SK-N-MC (cell line): ENCODE measurements around the gene PPARG.
"Not testable (repeated sequence)": the region's sequence is repeated elsewhere in the genome, so short reads cannot be mapped to it uniquely, and the experiment has no call there.

Experiments used
- DNase-seq: peaks from one replicate; pipeline ENCODE4 v3.0.0-alpha.2; 2011; ENCODE audit warnings: low read depth, low spot score
- H3K27ac ChIP-seq: fragments of 200-600 bp; sonication (generic); 2 replicates; pipeline ENCODE4 v1.5.1; 2016; ENCODE audit warnings: mixed run types
- H3K36me3 ChIP-seq: fragments of 200-600 bp; sonication (generic); 2 replicates; pipeline ENCODE4 v1.6.1; 2017; ENCODE audit warnings: antibody characterized with exemption, low read length, mixed read lengths; ENCODE audit not compliant: insufficient read depth
- H3K4me3 ChIP-seq: fragments of 200-600 bp; sonication (generic); 2 replicates; pipeline ENCODE4 v1.5.1; 2016
- H3K9ac ChIP-seq: fragments of 200-600 bp; sonication (generic); 2 replicates; pipeline ENCODE4 v1.8.0; 2017; ENCODE audit warnings: mixed run types, mixed read lengths; ENCODE audit not compliant: insufficient read length
- H3K9me3 ChIP-seq: fragments of 200-600 bp; sonication (generic); 2 replicates; pipeline ENCODE4 v1.6.1; 2017; ENCODE audit warnings: low read depth, mild to moderate bottlenecking, antibody characterized with exemption, low read length, moderate library complexity, mixed read lengths
- EZH2 ChIP-seq: fragments of 200-600 bp; sonication (generic); IDR thresholded peaks from one replicate; pipeline ENCODE4 v1.6.1; 2017; ENCODE audit warnings: antibody characterized with exemption
- FOXP2 ChIP-seq: optimal IDR thresholded peaks from 2 replicates; pipeline ENCODE3; 2011; ENCODE audit warnings: mild to moderate bottlenecking, moderate library complexity; ENCODE audit not compliant: insufficient read depth; ENCODE audit errors: extremely low read length, control extremely low read depth
- POLR2AphosphoS5 ChIP-seq: IDR thresholded peaks from 2 replicates; pipeline ENCODE4 v1.6.1; 2012; ENCODE audit warnings: mild to moderate bottlenecking, low read depth, low read length, borderline replicate concordance

Gene PPARG

DNA sequence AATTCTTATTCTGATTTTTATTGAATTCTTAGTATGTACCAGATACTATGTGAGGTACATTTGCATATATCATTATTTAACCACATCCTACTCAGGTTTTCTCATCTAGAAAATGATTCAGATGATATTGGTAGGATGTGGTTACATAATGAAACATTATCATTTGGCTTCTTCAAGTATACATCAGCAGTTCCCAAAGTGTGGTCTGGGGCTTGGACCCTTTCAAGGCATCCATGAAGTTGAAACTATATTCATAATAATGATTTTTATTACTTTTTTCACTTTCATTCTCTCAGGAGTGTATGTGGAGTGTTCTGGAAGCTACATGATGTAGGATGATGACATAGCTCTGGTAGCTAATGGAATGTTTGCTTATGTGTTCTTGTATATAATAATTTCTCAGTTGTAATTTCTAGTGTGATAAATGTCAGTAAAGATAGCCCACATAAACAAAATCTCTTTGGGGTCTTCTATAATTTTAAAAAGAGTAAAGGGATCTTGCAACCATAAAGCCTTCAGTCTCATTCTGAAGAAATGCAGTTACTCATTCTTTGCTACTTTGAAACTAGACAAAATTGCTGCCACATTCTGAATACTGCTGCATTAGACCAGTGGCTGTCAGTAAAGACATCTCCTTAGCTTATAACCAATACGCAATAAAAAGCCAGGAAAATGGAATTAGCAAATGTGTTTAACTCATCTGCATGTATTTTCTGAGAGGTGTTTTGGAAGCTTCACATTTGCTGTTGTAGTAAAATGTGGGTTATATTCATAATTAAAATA is 95.8 kb downstream of the PPARG start:
- no peaks in the 10 kb centered on the region for H3K9me3 ChIP-seq
- H3K27ac ChIP-seq, result no peak overlapping the region
- H3K4me3 ChIP-seq, result no peak overlapping the region
- DNase-seq, result no peak
- no peak for TF ChIP-seq POLR2AphosphoS5
- TF ChIP-seq EZH2, result no peak
- TF ChIP-seq FOXP2, result no peak
- no peaks in the 10 kb centered on the region for H3K36me3 ChIP-seq
- H3K9ac ChIP-seq, result no peak overlapping the region

DNA sequence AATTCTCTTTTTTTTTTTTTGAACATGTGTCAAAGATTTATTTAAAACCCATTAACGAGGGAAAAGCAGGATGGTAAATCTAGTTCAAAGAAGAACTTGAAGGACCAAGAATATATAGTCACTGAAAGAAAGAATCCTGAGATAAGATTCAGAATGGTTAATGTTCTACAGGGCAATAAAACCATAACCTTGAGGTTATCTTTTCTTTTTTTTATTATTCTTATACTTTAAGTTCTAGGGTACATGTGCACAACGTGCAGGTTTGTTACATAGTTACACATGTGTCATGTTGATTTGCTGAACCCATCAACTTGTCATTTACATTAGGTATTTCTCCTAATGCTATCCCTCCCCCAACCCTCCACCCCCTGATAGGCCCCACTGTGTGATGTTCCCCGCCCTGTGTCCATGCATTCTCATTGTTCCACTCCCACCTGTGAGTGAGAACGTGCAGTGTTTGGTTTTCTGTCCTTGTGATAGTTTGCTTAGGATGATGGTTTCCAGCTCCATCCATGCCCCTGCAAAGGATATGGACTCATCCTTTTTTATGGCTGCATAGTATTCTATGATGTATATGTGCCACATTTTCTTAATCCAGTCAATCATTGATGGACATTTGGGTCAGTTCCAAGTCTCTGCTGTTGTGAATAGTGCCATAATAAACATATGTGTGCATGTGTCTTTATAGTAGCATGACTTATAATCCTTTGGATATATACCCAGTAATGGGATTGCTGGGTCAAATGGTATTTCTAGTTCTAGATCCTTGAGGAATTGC is 97.8 kb downstream of the PPARG start:
- not testable (repeated sequence) for DNase-seq, H3K4me3 ChIP-seq, H3K36me3 ChIP-seq, H3K9me3 ChIP-seq, H3K9ac ChIP-seq, H3K27ac ChIP-seq

DNA sequence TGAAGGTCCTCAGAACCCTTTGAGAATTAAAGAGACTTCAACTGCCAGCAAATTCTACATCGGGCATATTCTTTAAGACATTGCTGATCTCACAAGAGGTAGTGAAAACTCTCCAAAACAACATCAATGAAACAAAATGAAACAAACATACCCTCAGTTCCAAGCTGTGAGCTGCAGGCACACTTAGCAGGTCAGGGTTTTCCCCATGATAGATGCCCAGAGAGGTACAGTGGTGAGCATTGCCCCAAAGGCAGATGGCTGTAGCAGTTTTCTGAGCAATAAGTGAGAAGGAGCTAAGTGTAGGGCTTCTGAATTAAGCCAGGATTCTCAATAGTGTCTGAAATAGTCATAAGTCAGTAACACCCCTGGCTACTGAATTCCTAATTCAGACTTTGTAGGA is 99.3 kb downstream of the PPARG start:
- TF ChIP-seq FOXP2 (no peak), EZH2 (no peak), POLR2AphosphoS5 (no peak)
- Histone ChIP-seq H3K4me3 (no peak overlapping the region), H3K27ac (no peak overlapping the region), H3K36me3 (no peaks in the 10 kb centered on the region), H3K9me3 (no peaks in the 10 kb centered on the region), H3K9ac (no peak overlapping the region)
- DNase-seq, result no peak

DNA sequence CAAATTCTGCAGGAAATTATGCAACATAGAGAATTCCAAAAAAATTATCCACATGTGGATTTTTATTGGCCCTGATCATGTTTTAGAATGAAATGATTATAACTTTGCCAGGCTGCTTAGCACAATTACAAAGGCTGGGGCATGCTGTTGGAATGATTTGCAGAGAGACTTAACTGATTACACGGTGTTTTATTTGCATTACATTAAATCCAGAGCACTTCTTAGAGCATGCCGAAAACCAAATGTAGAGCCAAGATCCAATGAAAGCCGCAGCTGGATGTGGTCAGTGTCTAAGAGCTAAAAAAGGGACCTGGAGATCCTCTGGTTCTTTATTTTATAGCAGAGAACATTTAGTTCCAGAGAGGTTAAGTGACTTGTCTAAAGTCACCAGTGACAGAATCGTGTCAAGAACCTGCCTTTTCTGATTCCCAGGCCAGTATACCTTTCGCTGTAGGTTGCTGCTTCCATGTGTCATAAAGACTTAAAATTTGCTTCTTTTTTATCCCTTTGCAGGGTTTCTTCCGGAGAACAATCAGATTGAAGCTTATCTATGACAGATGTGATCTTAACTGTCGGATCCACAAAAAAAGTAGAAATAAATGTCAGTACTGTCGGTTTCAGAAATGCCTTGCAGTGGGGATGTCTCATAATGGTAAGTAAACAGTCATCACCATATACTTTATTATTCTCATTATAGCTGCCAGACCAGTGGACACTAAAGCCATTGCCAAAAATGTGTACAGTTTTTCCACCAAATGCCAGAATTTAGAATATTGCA is 103.4 kb downstream of the PPARG start:
- no peak for DNase-seq
- Histone ChIP-seq H3K4me3 (peak overlapping the region; percentile 38), H3K36me3 (no peaks in the 10 kb centered on the region), H3K27ac (no peak overlapping the region), H3K9me3 (no peaks in the 10 kb centered on the region), H3K9ac (no peak overlapping the region)
- TF ChIP-seq FOXP2 (no peak), EZH2 (no peak), POLR2AphosphoS5 (no peak)

DNA sequence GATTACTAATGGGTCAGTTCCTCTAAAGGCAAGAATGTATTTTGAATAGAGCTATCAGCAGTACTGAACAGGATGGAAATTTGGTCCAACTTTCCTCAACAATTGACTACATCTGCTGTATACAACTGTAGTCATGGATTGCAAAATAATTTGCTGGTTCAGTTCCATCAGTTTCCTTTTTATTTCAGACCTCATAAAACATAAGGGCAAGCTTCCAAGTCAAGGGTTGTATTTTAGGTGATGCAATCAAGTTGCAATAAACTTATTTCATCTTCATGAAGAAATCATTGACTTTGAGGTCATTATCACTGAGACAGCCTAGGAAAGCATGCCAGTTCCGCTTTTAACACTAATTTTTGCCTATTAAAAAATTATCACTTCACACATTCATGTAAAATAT is 105.0 kb downstream of the PPARG start:
- H3K27ac ChIP-seq, result peak overlapping the region; percentile 70
- no peaks in the 10 kb centered on the region for H3K36me3 ChIP-seq
- H3K9ac ChIP-seq, result no peak overlapping the region
- TF ChIP-seq POLR2AphosphoS5 (no peak), EZH2 (no peak), FOXP2 (no peak)
- no peak overlapping the region for H3K4me3 ChIP-seq
- DNase-seq, result no peak
- H3K9me3 ChIP-seq, result no peaks in the 10 kb centered on the region

DNA sequence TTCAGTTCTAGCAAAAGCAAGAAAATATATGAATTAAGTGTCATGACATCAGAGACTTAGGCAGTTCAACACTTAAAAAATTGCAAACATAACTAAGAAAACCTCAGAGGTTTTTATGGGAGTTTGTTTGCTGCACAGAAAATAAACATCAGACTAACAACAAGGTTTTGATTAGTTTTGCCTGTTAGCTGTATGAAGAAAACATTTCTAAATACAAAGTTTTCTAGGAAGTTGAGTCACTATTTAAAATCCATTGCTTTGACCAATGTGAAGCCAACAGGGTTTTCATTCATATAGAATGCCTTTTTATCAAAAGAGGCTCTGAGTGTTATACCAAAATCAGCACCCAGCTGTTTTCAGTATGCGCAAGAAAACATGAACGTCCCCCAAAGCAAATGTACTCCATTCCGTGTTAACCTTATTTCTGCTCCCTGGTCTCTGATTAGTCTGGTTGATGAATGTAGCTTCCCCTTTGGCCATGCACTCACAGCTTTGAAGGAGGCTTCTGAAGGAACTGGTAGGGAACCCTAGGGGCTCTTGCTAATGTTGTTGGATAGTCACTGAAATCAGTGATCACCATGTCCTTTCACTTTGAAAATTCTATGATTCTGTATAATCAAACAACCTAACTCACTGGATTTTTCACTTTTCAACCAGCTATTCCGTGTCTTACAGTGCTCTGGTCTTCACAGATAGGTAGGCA is 105.8 kb downstream of the PPARG start:
- DNase-seq, result no peak
- TF ChIP-seq EZH2 (no peak), FOXP2 (no peak), POLR2AphosphoS5 (no peak)
- no peaks in the 10 kb centered on the region for H3K36me3 ChIP-seq
- no peaks in the 10 kb centered on the region for H3K9me3 ChIP-seq
- no peak overlapping the region for H3K9ac ChIP-seq
- peak overlapping the region; percentile 70; the same call in 1 of the 2 replicates for H3K27ac ChIP-seq
- no peak overlapping the region for H3K4me3 ChIP-seq

DNA sequence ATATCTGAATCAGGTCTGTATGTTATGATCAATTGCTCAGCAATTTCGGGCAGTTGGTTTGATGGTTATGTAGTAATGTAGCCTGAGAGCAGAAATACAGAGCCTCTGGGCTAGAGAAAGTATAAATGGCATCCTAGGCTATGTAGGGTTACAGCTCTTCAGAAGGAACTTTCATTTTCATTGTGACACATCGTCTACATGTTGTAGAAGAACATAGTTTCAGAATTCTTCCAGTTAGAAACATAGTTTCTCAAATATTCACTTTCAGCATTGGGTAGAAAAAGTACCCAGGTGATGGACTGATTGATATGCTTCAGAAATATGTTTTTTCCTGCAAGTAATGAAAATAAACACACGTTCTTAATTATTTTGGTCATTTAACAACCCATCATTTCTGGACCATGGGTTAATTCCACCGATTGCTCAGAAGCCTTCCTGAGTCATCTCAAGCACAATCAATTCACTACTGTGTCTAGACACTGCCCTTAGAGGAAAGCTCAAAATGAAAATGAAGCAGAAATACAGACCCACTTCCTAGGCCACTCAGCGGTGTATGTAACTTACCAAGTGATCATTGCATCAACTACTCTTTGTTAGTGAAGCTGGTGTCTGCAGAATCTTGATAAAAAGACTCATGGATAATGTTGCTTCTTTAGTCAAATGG is 106.6 kb downstream of the PPARG start:
- TF ChIP-seq EZH2 (no peak), FOXP2 (no peak), POLR2AphosphoS5 (no peak)
- H3K4me3 ChIP-seq, result no peak overlapping the region
- H3K9me3 ChIP-seq, result no peaks in the 10 kb centered on the region
- no peak overlapping the region for H3K27ac ChIP-seq
- H3K9ac ChIP-seq, result no peak overlapping the region
- H3K36me3 ChIP-seq, result no peaks in the 10 kb centered on the region
- no peak for DNase-seq

DNA sequence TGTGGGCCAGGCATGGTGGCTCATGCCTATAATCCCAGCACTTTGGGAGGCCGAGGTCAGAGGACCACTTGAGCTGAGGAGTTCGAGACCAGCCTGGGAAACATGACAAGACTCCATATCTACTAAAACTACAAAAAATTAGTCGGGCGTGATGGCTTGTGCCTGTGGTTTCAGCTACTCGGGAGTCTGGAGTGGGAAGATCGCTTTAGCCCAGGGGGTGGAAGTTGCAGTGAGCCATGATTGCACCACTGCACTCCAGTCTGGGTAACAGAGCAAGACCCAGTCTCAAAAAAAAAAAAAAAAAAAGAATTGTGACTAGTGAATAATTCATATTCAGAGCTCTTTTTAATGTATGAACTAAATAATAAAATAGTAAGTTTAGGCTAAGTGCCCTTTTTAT is 107.6 kb downstream of the PPARG start:
- no peaks in the 10 kb centered on the region for H3K9me3 ChIP-seq
- H3K36me3 ChIP-seq, result no peaks in the 10 kb centered on the region
- H3K4me3 ChIP-seq, result no peak overlapping the region
- no peak overlapping the region for H3K27ac ChIP-seq
- TF ChIP-seq POLR2AphosphoS5 (no peak), FOXP2 (no peak), EZH2 (no peak)
- DNase-seq, result no peak
- H3K9ac ChIP-seq, result no peak overlapping the region
